Natural killer cell (primary cell): ENCODE measurements around the gene CRIM1. TPM values are rescaled to one million over a fixed set of nuclear protein-coding genes. Genes with fewer than 3 reads are reported as not detected.

Experiments used
- ATAC-seq, 3 donors: fragments of 150-1000 bp in 2 of 3; fragments of 200-7000 bp in 1 of 3; cut with Tn5 transposase; 1 replicate in 1 of 3; 2 replicates in 2 of 3; pipeline ENCODE4 v1.10.0; 2021; ENCODE audit warnings: mild to moderate bottlenecking in 2 of 3, moderate library complexity in 2 of 3
- DNase-seq, 2 donors: peaks; one replicate each; pipeline versions ENCODE4 v3.0.0 to v3.0.0-alpha.2; 2013 to 2021; ENCODE audit warnings: mixed read lengths in 1 of 2
- H3K27ac ChIP-seq: one replicate; pipeline ENCODE4 v1.5.1; 2013; ENCODE audit warnings: mild to moderate bottlenecking, low read length
- H3K27me3 ChIP-seq: one replicate; pipeline ENCODE4 v1.6.1; 2013; ENCODE audit warnings: low read length; ENCODE audit not compliant: control insufficient read depth, insufficient read depth
- H3K36me3 ChIP-seq: one replicate; pipeline ENCODE4 v1.6.1; 2013; ENCODE audit warnings: low read length; ENCODE audit not compliant: control insufficient read depth, insufficient read depth
- H3K4me1 ChIP-seq: one replicate; pipeline ENCODE4 v1.6.1; 2013; ENCODE audit warnings: low read length; ENCODE audit not compliant: control insufficient read depth, insufficient read depth
- H3K4me3 ChIP-seq: one replicate; pipeline ENCODE4 v1.5.1; 2013; ENCODE audit warnings: low read length
- H3K9me3 ChIP-seq: one replicate; pipeline ENCODE4 v1.6.1; 2013; ENCODE audit warnings: low read length; ENCODE audit not compliant: control insufficient read depth, insufficient read depth
- H3K27ac Mint-ChIP-seq, 2 donors: one replicate each; pipeline ENCODE4 v1.8.0; 2022; ENCODE audit warnings: mild to moderate bottlenecking in 2 of 2, mixed read lengths in 2 of 2, moderate library complexity in 1 of 2
- H3K27me3 Mint-ChIP-seq, 2 donors: one replicate each; pipeline ENCODE4 v1.8.0; 2022; ENCODE audit warnings: low read depth in 2 of 2, mixed read lengths in 2 of 2
- H3K36me3 Mint-ChIP-seq: one replicate; pipeline ENCODE4 v1.8.0; 2022; ENCODE audit warnings: mixed read lengths
- H3K4me1 Mint-ChIP-seq, 2 donors: one replicate each; pipeline ENCODE4 v1.8.0; 2022; ENCODE audit warnings: mixed read lengths in 2 of 2
- H3K4me3 Mint-ChIP-seq: one replicate; pipeline ENCODE4 v1.8.0; 2022; ENCODE audit warnings: mild to moderate bottlenecking, moderate library complexity, mixed read lengths
- H3K9me3 Mint-ChIP-seq, 2 donors: one replicate each; pipeline ENCODE4 v1.8.0; 2022; ENCODE audit warnings: mixed read lengths in 2 of 2
- WGBS: methylation state at CpG from one replicate; pipeline ENCODE4 v1.1.7; 2013; ENCODE audit warnings: missing lambda C conversion rate; ENCODE audit not compliant: insufficient coverage; 5-methylcytosine and 5-hydroxymethylcytosine counted together
- intact Hi-C: fragments of 100-400 bp; cut with micrococcal nuclease; formaldehyde crosslinking; loops from one replicate; pipeline ENCODE4 v1.14.2; 2022
- total RNA-seq, 4 donors: library from RNA; stranded (reverse); fragments of 120-200 nt in 1 of 4; gene quantifications; one replicate each; pipeline versions ENCODE4 v1.2.3 to v1.2.4, GENCODE V29; 2013 to 2022
- TF ChIP-seq, protein P1 (sequence below): fragments of 200-600 bp; IDR thresholded peaks from one replicate; pipeline ENCODE4 v1.8.0; 2022; ENCODE audit warnings: antibody characterized with exemption

CRIM1 gene
- total RNA-seq, 3 donors from 2014 or later (not counting 1 experiment from before 2014, with no cell fraction given) = 19.3 to 34.1 (median 32.9) TPM

GRCh38 chr2:36555789-36556188 is 200.2 kb downstream of the CRIM1 start:
- no peaks in the 10 kb centered on the region for H3K27me3 ChIP-seq
- peaks cover 11% of the 10 kb centered on the region for H3K36me3 Mint-ChIP-seq
- no peaks in the 10 kb centered on the region for H3K27me3 Mint-ChIP-seq
- WGBS = 93% methylated on average over 2 of the region's 3 CpGs
- H3K4me1 Mint-ChIP-seq = peaks cover 4 to 5% of the 10 kb centered on the region in 2 donors
- H3K4me3 Mint-ChIP-seq = no peak overlapping the region
- TF ChIP-seq, protein P1, sequence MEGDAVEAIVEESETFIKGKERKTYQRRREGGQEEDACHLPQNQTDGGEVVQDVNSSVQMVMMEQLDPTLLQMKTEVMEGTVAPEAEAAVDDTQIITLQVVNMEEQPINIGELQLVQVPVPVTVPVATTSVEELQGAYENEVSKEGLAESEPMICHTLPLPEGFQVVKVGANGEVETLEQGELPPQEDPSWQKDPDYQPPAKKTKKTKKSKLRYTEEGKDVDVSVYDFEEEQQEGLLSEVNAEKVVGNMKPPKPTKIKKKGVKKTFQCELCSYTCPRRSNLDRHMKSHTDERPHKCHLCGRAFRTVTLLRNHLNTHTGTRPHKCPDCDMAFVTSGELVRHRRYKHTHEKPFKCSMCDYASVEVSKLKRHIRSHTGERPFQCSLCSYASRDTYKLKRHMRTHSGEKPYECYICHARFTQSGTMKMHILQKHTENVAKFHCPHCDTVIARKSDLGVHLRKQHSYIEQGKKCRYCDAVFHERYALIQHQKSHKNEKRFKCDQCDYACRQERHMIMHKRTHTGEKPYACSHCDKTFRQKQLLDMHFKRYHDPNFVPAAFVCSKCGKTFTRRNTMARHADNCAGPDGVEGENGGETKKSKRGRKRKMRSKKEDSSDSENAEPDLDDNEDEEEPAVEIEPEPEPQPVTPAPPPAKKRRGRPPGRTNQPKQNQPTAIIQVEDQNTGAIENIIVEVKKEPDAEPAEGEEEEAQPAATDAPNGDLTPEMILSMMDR = no peak
- intact Hi-C loops = no loop called here
- H3K27ac Mint-ChIP-seq = no peak overlapping the region
- no peaks in the 10 kb centered on the region for H3K4me1 ChIP-seq
- ATAC-seq (no peak), DNase-seq (no peak)
- H3K27ac ChIP-seq = no peak overlapping the region
- H3K9me3 Mint-ChIP-seq = no peaks in the 10 kb centered on the region
- no peak overlapping the region for H3K4me3 ChIP-seq
- H3K9me3 ChIP-seq = no peaks in the 10 kb centered on the region
- peaks cover 42% of the 10 kb centered on the region for H3K36me3 ChIP-seq

DNA sequence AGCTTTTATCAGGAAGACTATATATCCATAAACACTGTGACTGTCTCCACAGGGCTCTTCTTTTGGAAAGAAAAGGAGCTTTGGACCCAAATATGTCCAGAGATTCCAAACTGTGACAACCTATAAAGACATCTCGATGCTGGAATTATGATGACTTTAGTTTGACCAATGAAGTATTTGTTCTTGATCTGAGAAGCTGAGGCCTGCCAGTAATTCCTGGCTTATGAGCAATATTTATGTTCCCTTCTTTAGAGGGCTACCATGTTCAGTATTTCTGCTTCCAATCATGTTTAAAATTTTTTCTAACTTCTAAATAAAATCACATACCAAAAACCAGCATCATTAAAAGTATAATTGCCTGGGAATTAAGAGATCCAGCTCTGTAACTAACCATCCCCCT is 201.3 kb downstream of the CRIM1 start:
- no peaks in the 10 kb centered on the region for H3K27me3 ChIP-seq
- no peak overlapping the region for H3K4me3 Mint-ChIP-seq

GRCh38 chr2:36559221-36559942 is 203.8 kb downstream of the CRIM1 start:
- H3K36me3 Mint-ChIP-seq = peaks cover 11% of the 10 kb centered on the region

More for the DNA sequence above, 201.3 kb downstream of the CRIM1 start:
- H3K27me3 Mint-ChIP-seq = no peaks in the 10 kb centered on the region
- peaks cover 39% of the 10 kb centered on the region for H3K36me3 ChIP-seq
- H3K36me3 Mint-ChIP-seq = peaks cover 11% of the 10 kb centered on the region
- H3K27ac Mint-ChIP-seq = no peak overlapping the region
- 100% methylated on average over 1 of the region's 1 CpG for WGBS
- no peaks in the 10 kb centered on the region for H3K9me3 ChIP-seq
- H3K4me3 ChIP-seq = no peak overlapping the region
- H3K4me1 Mint-ChIP-seq = peaks cover 4 to 5% of the 10 kb centered on the region in 2 donors
- TF ChIP-seq, protein P1 = no peak
- H3K4me1 ChIP-seq = no peaks in the 10 kb centered on the region
- DNase-seq (no peak), ATAC-seq (no peak)
- no peaks in the 10 kb centered on the region for H3K9me3 Mint-ChIP-seq
- intact Hi-C loops = no loop called here
- no peak overlapping the region for H3K27ac ChIP-seq

More at GRCh38 chr2:36559221-36559942, 203.8 kb downstream of the CRIM1 start:
- Histone ChIP-seq H3K36me3 (peaks cover 33% of the 10 kb centered on the region), H3K9me3 (no peaks in the 10 kb centered on the region), H3K4me3 (no peak overlapping the region), H3K4me1 (no peaks in the 10 kb centered on the region), H3K27me3 (no peaks in the 10 kb centered on the region), H3K27ac (no peak overlapping the region)
- intact Hi-C loops = no loop called here
- ATAC-seq (no peak), DNase-seq (no peak)
- 95% methylated on average over 11 of the region's 11 CpGs for WGBS
- Mint-ChIP-seq H3K27ac (peak overlapping the region in 1 of 2 donors; percentile 8), H3K9me3 (no peaks in the 10 kb centered on the region), H3K27me3 (no peaks in the 10 kb centered on the region), H3K4me3 (no peak overlapping the region), H3K4me1 (peaks cover 9 to 10% of the 10 kb centered on the region in 2 donors)
- TF ChIP-seq, protein P1 = no peak
